ENCODE data around the gene IL17RA.

IL17RA gene

GRCh38 chr22:17105143-17106129 is 20.6 kb downstream of the IL17RA start:
- peak; percentile 17 for DNase-seq (ENCODE audit: low spot score)
- in situ Hi-C loops (cut with MboI; ENCODE audit: low sequenced_read_pairs, unreplicated experiment) = no loop called here
- TF ChIP-seq CTCF (IDR thresholded peaks at IDR 0.05; ENCODE audit: borderline replicate concordance, control extremely low read depth, extremely low read depth, insufficient read depth, missing control alignments) = no peak

GRCh38 chr22:17106161-17106784 is 21.5 kb downstream of the IL17RA start:
- DNase-seq (ENCODE audit: low spot score) = peak; percentile 33
- in situ Hi-C loops (cut with MboI; ENCODE audit: low sequenced_read_pairs, unreplicated experiment) = no loop called here

GRCh38 chr22:17106785-17107546 is 22.2 kb downstream of the IL17RA start:
- no peak for TF ChIP-seq CTCF (IDR thresholded peaks at IDR 0.05; ENCODE audit: borderline replicate concordance, control extremely low read depth, extremely low read depth, insufficient read depth, missing control alignments)
- peak; percentile 33 for DNase-seq (ENCODE audit: low spot score)
- in situ Hi-C loops (cut with MboI; ENCODE audit: low sequenced_read_pairs, unreplicated experiment) = no loop called here

More at GRCh38 chr22:17106161-17106784, 21.5 kb downstream of the IL17RA start:
- peak; percentile 2 for TF ChIP-seq CTCF (IDR thresholded peaks at IDR 0.05; ENCODE audit: borderline replicate concordance, control extremely low read depth, extremely low read depth, insufficient read depth, missing control alignments)

- in situ Hi-C loops (cut with MboI; ENCODE audit: low sequenced_read_pairs, unreplicated experiment) = no loop called here
- no peak for TF ChIP-seq CTCF (IDR thresholded peaks at IDR 0.05; ENCODE audit: borderline replicate concordance, control extremely low read depth, extremely low read depth, insufficient read depth, missing control alignments)
- peak; percentile 22 for DNase-seq (ENCODE audit: low spot score)
Measured at GRCh38 chr22:17107547-17107810, 22.7 kb downstream of the IL17RA start.

- in situ Hi-C loops (cut with MboI; ENCODE audit: low sequenced_read_pairs, unreplicated experiment) = no loop called here
- peak; percentile 16 for DNase-seq (ENCODE audit: low spot score)
- no peak for TF ChIP-seq CTCF (IDR thresholded peaks at IDR 0.05; ENCODE audit: borderline replicate concordance, control extremely low read depth, extremely low read depth, insufficient read depth, missing control alignments)
Measured at GRCh38 chr22:17108256-17109112, 23.7 kb downstream of the IL17RA start.
